ENCODE measurements around the gene TNFSF11. TPM values are rescaled to one million over a fixed set of nuclear protein-coding genes. Genes with fewer than 3 reads are reported as not detected.

The TNFSF11 gene
- total RNA-seq, 1 experiment from 2014 or later, result not detected

DNA sequence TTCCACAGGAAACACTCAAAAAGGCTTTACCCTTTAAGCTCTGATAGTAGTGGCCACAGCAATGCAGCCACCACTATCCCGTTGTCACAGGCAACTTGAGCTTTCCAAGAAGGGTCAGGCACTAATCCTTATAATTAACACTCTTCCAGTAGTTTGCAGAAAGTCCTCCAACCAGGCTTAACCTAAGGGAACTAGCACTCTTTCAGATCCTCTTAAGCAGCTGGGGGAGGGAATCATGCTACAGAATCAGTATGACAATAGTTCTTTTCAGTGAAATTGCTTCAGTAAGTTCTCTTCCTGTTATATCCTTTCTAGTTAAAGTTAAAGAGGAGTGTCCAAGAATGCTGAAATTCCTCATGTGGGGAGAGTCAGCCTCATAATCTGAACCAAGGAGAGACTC is 82.2 kb downstream of the TNFSF11 start:
- Histone ChIP-seq H3K9me3 (no peaks in the 10 kb centered on the region), H3K27me3 (peaks cover 21% of the 10 kb centered on the region; the same call in 1 of the 2 replicates), H3K36me3 (no peaks in the 10 kb centered on the region), H3K4me3 (no peak overlapping the region)
- no peak for DNase-seq

GRCh38 chr13:42656958-42657357 is 83.0 kb downstream of the TNFSF11 start:
- no peak for DNase-seq
- peaks cover 21% of the 10 kb centered on the region; the same call in 1 of the 2 replicates for H3K27me3 ChIP-seq
- H3K36me3 ChIP-seq, result no peaks in the 10 kb centered on the region
- H3K4me3 ChIP-seq, result no peak overlapping the region
- H3K9me3 ChIP-seq, result no peaks in the 10 kb centered on the region

Other genes starting within 250 kb of the TNFSF11 start
- not detected in 2 replicates for gene FAM216B, start 207.4 kb downstream of the TNFSF11 start, total RNA-seq (2014; rRNA removed; shearing (Covaris generic); ENCODE audit: low replicate concordance)

Measured in MG63 (cell line).